GM18520 (cell line): ENCODE measurements around the gene STXBP2.

ENCODE experiments used
- ATAC-seq: cut with Tn5 transposase; IDR thresholded peaks from one replicate; pipeline ENCODE4 v1.9.1; 2021; ENCODE audit not compliant: unreplicated experiment

STXBP2 gene

GRCh38 chr19:7612282-7613274 is 24.3 kb upstream of the STXBP2 start:
- no peak for ATAC-seq

DNA sequence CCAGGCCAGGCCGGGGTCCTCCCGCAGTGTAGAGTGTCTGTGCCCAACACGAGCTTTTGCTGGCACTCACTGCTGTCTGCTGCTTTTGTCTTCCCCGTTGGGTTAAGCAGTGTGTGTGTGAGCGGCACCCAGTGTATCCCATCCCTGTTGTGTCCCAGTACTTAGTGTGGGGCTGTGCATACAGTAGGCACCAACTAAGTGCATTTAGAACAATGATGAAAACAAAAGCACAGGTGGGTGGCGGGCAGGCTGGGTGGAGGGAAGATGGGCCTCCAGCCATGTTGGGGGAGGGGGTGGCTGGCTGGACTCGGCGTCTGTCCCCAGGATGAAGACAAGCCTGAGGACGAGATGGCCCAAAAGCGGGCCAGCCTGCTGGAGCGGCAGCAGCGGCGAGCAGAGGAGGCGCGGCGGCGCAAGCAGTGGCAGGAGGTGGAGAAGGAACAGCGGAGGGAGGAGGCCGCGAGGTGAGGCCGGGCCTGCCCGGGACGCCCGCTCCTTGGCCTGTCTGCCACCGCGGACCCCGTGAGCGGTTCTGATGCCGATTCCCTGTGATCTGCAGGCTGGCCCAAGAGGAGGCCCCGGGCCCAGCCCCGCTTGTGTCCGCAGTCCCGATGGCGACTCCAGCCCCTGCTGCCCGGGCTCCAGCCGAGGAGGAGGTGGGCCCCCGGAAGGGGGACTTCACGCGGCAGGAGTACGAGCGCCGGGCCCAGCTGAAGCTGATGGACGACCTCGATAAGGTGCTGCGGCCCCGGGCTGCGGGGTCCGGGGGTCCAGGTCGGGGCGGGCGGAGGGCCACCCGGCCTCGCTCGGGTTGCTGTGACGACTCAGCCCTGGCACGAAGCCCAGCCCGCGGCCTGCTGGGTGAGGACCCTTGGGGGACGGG is 21.8 kb upstream of the STXBP2 start:
- ATAC-seq: no peak

- ATAC-seq: no peak
These were observed 19.7 kb upstream of the STXBP2 start for GRCh38 chr19:7617172-7617571.

DNA sequence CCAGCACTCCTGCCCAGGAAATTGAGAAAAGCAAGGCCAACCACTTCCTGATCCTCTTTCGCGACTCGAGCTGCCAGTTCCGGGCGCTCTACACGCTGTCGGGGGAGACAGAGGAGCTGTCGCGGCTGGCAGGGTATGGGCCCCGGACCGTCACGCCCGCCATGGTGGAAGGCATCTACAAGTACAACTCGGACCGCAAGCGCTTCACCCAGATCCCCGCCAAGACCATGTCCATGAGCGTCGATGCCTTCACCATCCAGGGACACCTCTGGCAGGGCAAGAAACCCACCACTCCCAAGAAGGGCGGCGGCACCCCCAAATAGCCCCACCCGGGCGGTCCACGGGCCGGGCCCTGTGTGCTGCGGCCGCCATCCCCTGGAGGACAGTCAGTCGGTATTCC is 19.2 kb upstream of the STXBP2 start:
- ATAC-seq: no peak

GRCh38 chr19:7618348-7618747 is 18.6 kb upstream of the STXBP2 start:
- ATAC-seq: no peak

DNA sequence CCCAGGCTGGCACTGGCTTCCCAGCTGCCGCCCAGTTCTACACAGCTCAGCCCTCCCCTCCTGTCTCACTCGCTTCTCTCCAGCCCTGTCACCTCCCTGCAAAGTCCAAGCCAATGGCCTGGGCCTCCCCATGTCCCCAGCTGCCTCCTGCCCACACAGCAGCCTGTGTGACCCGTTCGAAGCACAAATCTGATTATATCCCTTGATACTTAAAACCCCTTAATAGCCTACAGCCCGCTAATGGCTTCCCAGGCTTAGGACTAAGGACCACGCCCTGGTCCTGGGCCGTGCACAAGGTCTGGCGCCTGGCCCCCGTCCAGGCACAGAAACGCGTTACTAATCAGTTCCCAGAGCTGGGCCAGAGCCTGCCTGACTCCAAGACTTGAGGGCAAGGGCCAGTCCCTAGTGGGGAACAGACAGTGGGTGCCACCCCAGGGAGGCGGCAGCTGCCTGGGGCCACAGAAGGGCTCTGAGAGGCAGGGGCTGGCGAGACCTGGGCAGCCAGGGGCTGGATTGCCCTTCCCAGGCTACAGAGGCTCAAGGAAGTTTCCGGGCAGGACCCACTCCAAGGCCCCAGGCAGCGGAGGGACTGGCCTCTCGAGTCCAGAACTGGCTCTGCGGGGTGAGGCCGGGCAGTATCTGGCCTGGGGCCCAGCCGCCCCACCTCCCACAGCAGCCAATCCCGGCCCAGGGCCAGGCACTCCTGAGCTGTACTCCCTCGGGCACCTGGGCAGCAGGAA is 18.0 kb upstream of the STXBP2 start:
- no peak for ATAC-seq

DNA sequence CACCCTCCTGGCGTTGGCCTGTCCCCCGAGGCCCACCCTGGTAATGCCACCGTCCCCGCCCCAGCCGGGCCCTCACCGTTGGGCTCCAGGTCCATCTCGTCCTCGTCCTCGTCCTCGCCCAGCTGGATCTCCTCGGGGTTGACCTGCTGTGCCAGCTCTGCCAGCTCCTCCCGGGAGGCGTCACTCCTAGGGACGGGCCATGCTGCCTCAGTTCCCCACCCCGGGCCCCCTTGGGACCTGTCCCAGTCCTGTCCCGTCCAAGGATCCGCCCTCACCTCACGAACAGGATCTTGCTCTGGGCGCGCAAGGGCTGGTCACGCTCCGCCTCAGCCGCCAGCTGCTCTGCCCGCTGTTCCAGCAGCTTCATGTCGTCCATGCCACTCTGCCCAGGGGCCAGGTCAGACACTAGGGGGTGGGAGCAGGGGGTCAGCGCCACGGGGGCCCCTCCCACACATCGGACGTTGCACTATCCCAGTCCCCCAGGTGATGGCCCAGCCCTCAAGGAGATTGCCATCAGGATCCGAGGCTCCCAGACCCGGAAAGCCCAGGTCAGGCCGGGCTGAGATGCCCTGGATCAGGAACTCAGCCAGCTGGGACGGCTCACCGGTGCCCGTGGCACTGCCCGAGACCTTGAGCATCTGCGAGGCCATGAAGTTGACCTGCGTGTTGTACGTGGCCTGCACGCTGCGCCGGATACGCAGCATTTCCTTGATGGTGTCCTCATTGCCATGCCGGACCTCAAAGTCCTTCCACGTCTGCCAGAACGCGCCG is 17.1 kb upstream of the STXBP2 start:
- no peak for ATAC-seq

- ATAC-seq: no peak
These were observed 16.2 kb upstream of the STXBP2 start for GRCh38 chr19:7620442-7621412.

GRCh38 chr19:7622933-7623685 is 13.8 kb upstream of the STXBP2 start:
- no peak for ATAC-seq

- ATAC-seq: no peak
These were observed 12.9 kb upstream of the STXBP2 start for GRCh38 chr19:7623725-7624603.

DNA sequence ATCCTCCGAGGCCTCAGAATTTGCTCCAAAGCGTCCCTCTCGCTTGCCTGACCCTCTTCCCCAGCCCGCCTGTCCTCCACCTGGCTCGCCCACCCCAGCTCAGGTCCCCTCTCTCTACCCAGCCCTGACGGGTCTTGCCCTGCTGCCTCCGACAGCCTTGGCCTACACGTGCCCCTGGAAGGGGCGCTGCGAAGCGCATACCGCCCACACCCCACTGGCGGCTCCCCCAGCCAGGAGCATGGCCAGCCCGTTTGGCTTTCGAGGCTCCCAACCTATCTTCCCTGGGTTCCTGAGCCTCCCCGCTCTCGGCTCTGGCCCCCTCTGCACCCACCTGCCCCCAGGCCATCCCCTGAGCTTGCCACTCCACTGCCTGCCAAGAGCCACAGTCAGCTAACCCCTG is 12.1 kb upstream of the STXBP2 start:
- ATAC-seq: no peak

DNA sequence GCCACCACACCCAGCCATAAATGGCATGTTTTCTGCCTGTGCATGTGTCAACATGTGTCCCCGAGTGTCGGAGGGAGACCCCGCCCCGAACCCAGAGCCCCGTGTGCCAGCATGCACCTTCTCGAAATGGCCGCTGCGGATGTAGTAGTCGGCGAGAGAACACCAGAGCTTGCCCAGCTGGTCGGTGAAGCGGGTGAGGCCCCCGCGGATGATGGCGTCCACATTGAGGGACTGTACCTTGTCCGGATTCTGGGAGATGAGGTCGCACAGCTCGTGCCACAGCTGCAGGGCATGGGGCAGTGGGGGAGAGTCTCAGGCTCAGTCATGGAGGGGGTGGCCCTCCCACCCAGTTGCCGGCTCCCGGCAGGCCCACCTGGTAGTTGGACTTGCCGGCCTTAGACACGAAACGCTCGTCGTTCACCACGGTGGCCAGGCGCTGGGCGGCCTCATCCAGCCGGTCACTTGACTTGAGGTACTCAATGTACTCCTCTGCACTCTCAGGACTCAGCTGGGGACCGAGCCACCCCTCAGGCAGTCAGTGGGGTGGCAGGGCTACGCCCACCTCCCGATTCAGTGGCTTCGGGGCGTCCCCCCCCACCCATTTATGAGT is 11.0 kb upstream of the STXBP2 start:
- no peak for ATAC-seq

DNA sequence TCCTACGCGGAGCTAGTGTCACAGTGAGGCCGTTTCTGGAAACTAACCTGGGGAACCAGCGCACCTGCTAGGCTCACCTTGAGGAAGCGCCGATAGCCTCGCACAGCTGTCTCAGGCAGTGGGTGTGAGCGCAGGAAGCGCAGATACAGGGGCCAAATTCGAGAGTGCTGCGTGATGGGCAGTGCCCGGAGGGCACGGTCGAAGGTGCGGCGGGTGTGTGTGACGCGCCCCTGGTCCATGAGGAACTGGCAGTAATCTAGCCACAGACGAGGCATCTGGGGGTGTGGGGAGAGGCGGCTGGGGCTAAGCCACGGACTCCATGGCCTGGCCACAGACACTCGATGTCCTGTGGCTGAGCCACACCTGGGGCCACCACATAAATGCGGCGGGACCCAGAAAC is 9.7 kb upstream of the STXBP2 start:
- no peak for ATAC-seq

DNA sequence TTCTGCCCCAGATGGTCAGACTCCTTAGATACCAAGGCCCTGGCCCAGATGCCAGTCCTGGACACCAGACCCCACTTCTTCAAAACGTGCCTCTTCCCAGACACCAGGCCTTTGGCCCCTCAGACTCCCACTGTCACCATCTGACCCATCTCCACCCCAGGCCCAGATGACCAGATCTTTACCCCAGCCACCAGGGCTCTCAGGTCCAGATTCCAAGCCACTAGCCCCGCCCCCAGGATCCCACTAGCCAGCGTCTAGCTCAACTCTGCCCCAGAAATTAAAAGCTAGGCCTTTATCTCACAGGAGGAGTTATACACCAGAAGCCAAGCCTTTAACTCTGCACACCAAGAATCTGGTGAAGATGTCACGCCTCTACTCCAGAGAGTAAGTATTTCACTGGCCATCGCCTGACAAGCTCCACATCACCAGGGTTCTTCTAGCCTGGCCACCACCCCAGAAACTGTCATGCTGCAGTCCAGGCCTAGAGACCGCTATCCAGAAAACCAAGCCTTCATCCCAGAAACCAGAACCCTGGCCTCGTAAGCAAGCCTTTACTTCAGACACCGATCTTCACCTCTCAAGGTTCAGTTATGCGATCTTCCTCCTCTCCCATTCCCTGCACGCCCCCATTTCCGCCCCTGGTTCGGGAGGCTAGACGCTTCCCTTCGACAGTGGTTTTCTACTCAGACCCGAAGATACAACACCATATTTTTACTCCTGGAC is 8.2 kb upstream of the STXBP2 start:
- ATAC-seq: no peak

DNA sequence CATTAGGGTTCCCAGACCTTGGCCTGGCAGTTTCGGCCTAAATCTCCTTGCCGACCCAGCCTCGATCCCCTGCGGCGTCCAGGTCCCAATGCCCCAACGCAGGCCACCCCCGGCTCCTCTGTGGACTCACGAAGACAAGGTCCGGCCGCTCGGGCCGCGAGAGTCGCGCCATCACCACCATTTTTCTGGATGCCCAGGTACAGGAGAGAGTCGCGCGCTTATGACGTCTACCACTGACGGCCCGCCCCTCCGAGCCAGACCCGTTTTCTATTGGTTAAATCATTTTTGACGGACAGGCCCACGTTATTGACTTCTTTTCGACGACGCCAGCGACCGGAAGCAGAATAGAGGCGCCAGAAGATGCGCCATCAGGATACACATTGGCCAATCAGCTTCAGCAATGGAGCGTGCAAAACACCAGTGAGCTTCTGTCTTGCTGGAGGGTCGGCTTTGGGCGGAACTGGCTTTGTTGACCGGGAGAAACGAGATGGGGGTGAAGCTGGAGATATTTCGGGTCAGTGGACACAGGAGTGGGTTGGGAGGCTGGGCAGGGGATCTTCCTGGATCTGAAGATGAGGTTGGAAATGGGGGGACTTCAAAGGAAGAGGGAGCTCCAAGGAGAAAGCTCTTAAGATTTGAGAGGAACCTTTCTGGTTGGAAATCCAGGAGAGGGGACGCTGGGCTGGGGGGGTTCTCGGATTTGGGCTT is 7.4 kb upstream of the STXBP2 start, which contains the start of the genes PET100 and XAB2:
Gene PET100, plus strand, starts transcription at position 447 of the 708 bp plus-strand sequence. Its CDS starts 41 bp downstream, at position 488.
Gene XAB2, minus strand, starts transcription at position 199 of the 708 bp plus-strand sequence. Its CDS starts 18 bp downstream, at position 181.
- ATAC-seq: peak; percentile 98
